SK-N-MC (cell line): ENCODE measurements around the gene CBL.

Experiments used
- EZH2 ChIP-seq: fragments of 200-600 bp; sonication (generic); IDR thresholded peaks from one replicate; pipeline ENCODE4 v1.6.1; 2017; ENCODE audit warnings: antibody characterized with exemption
- FOXP2 ChIP-seq: optimal IDR thresholded peaks from 2 replicates; pipeline ENCODE3; 2011; ENCODE audit warnings: mild to moderate bottlenecking, moderate library complexity; ENCODE audit not compliant: insufficient read depth; ENCODE audit errors: extremely low read length, control extremely low read depth
- POLR2AphosphoS5 ChIP-seq: IDR thresholded peaks from 2 replicates; pipeline ENCODE4 v1.6.1; 2012; ENCODE audit warnings: mild to moderate bottlenecking, low read depth, low read length, borderline replicate concordance

DNA sequence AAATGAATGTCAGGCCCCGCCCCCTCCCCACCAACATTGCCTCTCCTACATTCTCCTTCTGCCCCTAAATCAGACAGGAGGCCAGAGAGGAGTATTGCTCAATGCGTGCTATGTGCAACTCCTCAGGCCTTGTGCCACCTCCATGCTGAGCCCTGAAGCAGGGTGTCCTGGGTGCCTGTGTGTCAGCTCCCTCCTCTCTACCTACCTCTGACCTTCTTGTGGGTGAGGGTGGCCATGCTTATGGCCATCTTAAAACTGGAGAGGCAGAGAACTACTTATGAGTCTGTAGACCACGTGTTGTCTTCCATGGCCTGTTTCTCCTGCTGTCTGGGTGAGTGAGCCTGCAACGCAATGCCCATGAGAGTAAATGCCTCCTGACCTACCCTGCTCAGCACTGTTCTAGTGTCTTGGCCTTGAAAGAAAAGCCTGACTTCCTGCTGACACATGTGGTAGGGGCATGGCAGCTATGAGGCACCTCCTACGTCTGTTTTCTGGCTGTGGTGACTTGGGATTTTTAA is 100.3 kb downstream of the CBL start:
- TF ChIP-seq POLR2AphosphoS5 (no peak), FOXP2 (no peak), EZH2 (no peak)
